GM15510 (cell line): ENCODE measurements around the gene MED13L.

Experiments
- POLR2A ChIP-seq: IDR thresholded peaks from 3 replicates; pipeline ENCODE4 v1.6.1; 2011; ENCODE audit warnings: borderline replicate concordance; ENCODE audit not compliant: insufficient read length; ENCODE audit errors: extremely low read depth

MED13L gene

DNA sequence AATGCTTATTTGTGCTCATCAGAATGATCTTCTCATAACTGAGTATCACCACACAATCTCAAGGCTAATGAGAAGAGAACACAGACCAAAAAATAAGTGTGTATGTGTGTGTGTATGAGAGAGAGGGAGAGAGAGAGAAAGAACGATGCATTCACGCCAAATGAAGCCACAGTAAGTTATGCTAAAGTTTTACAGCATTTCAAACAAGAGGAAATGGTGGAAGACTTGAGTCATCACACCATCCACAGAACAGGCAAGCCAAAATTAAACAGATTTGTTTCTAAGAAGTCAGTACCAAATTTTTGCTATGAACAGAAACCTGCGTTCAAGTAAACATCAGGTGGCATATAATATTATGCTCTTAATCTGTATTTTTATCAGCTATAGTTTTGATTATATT, 141.2 kb downstream of the MED13L start:
- no peak for TF ChIP-seq POLR2A

DNA sequence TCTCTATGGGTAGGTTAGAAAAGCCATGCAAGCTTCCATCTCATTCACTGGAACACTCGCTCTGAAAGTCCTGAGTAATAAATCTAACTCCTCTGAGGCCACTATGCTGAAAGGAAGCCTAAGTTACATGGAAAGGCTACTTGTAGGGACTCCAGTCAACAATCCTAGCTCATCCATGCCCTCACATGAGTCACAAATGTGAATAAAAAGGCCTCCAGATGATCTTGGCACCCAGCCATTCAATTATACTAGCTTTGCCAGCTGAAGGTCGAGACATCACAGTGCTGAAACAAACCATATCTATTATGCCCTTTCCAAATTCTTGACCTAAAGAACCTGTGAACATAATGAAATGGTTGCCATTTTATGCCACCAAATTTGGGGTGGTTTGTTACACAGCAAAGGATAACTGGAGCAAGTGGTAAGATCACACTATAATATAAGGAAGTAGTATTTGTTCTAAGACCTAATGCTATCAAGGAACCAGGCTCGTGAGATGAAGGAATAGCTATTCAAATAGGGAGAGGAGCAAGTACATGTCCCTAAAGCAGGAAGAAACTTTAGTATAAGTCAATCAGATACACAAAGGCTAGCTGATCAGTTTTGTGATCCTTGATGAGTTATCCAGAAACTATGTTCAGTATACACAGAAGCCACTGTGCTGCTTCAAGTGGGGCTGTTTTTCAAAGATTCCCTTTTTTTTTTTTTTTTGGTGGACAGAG, 142.1 kb downstream of the MED13L start:
- no peak for TF ChIP-seq POLR2A

DNA sequence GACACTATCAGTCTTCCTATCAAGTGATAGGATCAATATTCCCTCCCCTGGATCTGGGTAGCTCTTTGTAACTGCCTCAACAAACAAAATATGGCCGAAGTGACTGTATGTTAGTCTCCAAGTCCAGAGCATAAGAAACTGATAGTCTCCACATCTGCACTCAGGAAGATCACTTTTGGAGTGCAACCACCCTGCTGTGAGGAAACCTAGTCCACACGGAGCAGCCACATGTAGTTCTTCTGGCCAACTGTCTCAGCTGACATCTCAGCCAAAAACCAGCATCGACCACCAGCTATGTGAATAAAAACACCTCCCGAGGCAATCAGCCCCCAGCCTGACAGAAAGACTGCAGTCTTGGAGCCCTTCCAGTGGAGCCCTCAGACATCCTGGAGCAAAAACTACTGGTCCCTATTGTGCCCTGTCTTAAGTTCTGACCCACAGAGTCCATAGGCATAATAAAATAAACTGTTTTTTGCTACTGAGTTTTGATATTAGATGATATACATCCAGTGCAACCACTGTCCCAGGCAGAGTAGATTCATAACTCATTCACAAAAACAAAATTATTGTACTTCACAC, 143.8 kb downstream of the MED13L start:
- TF ChIP-seq POLR2A: no peak

DNA sequence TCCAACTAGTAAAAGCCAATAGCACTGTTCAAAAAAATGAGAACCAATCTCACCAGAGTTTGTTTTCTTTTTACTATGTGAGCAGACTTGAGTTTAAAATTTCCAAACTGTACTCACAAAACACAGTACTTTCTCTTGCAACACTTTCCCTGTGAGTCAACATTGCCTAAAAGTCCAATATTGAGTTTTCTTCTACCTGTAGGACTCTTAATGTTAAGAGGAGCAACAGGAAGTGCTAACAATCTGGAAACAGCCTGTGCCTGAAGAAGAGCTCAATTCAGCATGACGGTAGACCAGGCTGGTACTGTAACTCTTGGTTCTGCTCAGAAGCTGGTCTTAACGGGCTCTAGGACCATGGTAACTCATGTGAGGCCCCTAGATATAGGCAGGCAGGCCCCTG, 144.3 kb downstream of the MED13L start:
- TF ChIP-seq POLR2A: no peak

DNA sequence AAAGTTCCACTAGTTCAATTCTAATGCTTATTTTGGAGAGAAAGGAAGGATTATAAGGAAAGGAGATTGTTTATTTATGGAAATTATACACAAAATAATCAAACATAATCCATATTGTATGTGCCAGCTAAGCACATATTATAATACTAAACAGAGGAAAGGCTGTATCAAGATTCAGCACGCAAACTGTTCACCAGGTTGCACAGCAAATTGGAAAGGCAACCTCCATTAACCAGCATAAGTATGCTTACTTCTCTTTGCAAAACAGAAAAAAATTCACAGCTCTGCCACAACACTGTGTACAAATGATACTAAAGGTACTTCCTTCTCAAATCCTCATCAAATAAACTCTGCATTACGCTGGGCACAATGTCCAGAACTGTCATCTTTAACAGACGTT, 146.3 kb downstream of the MED13L start:
- TF ChIP-seq POLR2A: no peak

- TF ChIP-seq POLR2A: no peak
These were observed 147.1 kb downstream of the MED13L start for GRCh38 chr12:116130431-116130830.

- TF ChIP-seq POLR2A: no peak
These were observed 148.7 kb downstream of the MED13L start for GRCh38 chr12:116128779-116129178.

GRCh38 chr12:116127859-116128258, 149.6 kb downstream of the MED13L start:
- TF ChIP-seq POLR2A: no peak

DNA sequence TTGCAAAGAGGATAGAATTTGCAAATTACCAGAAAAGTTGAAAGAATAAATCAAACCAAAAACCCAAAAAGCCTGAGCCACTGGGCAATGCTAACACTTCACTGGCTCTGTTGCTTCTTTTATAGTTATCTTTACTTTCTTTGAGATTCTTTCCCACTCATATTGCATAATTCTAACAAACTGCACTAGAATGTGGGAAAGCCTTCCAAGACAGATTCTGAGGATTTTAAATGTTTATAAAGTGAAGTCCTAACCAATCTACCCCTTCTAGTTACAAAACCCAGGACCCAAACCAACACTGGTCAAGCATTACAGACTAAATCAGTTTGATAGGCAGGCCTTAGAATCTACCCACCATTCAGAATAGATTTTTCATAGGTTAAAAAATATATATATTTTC, 150.9 kb downstream of the MED13L start:
- no peak for TF ChIP-seq POLR2A

DNA sequence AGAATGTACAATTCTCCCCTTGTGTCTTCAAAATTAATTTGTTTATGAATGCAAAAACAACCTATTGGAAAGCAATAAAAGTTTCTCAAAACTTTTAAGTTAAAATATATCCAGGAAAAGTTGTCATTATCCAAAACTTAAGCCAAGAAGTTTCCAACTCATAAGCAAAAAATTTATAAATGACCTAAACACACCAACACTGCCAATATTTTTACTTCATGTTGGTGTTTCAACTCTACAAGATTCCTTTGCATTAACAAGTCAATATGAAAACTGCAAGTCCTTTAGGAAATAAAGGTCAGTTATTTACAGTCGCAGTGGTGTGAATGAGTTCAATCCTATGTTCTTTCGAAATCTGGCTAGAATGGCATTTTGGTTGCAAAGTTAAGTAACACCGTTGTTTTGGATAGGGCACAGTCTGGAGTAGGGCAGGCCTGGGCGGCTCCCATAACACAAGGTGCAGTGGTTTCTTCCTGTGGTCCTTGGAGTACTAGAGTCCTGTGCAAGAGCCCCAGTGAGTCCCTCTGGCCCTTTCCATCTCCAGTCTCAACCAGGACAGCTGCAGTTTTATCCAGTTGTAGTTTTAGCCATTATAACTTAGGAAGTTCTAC, 151.4 kb downstream of the MED13L start:
- TF ChIP-seq POLR2A: no peak

DNA sequence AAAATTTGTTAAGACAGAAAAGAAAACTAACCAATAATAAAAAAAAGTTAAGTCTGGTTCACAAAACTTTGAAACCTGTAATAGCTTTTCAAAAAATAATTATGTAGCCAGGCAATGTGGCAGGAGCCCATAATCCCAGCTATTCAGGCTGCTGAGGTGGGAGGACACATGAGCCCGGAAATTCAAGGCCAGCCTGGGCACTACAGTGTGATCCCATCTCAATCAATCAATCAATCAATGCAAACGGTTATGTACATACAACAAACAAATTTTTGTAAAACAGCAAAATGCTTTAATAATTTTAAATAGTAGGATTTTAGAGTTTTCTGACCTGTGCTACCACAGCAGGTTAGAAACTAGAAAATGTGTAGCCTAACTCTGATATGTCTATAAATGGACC, 152.4 kb downstream of the MED13L start:
- no peak for TF ChIP-seq POLR2A

- no peak for TF ChIP-seq POLR2A
These were observed 153.8 kb downstream of the MED13L start for GRCh38 chr12:116123451-116124258.

GRCh38 chr12:116122628-116123027, 154.9 kb downstream of the MED13L start:
- no peak for TF ChIP-seq POLR2A

GRCh38 chr12:116121453-116121871, 156.0 kb downstream of the MED13L start:
- TF ChIP-seq POLR2A: no peak
